DMS114 treated with DMSO at 0.1 percent for 48 hours (cell line): ENCODE results near the gene CACUL1.
"Not testable (repeated sequence)": the region's sequence is repeated elsewhere in the genome, so short reads cannot be mapped to it uniquely, and the experiment has no call there.

Experiments used
- DNase-seq: peaks from one replicate; lab custom pipeline; 2025; ENCODE audit not compliant: unreplicated experiment; lab: John Stamatoyannopoulos, UW

CACUL1 gene

GRCh38 chr10:118692872-118693271 is 61.9 kb downstream of the CACUL1 start:
- DNase-seq = no peak

- DNase-seq = no peak
Measured at GRCh38 chr10:118689070-118689858, 65.5 kb downstream of the CACUL1 start.

GRCh38 chr10:118687472-118687871 is 67.3 kb downstream of the CACUL1 start:
- no peak for DNase-seq

GRCh38 chr10:118682533-118682932 is 72.2 kb downstream of the CACUL1 start:
- DNase-seq = no peak

- no peak for DNase-seq
Measured at GRCh38 chr10:118680197-118680596, 74.6 kb downstream of the CACUL1 start.

GRCh38 chr10:118674226-118674919 is 80.4 kb downstream of the CACUL1 start:
- no peak for DNase-seq

GRCh38 chr10:118672766-118673715 is 81.7 kb downstream of the CACUL1 start:
- no peak for DNase-seq

GRCh38 chr10:118672153-118672552 is 82.6 kb downstream of the CACUL1 start:
- no peak for DNase-seq

GRCh38 chr10:118671221-118671620 is 83.5 kb downstream of the CACUL1 start:
- DNase-seq = not testable (repeated sequence)

- no peak for DNase-seq
Measured at GRCh38 chr10:118670472-118671124, 84.2 kb downstream of the CACUL1 start.

- DNase-seq = no peak
Measured at GRCh38 chr10:118669835-118670234, 84.9 kb downstream of the CACUL1 start.

- no peak for DNase-seq
Measured at GRCh38 chr10:118669020-118669791, 85.6 kb downstream of the CACUL1 start.

GRCh38 chr10:118668228-118668952 is 86.4 kb downstream of the CACUL1 start:
- no peak for DNase-seq

GRCh38 chr10:118667732-118668131 is 87.0 kb downstream of the CACUL1 start:
- DNase-seq = no peak

GRCh38 chr10:118666350-118666749 is 88.4 kb downstream of the CACUL1 start:
- DNase-seq = no peak

- no peak for DNase-seq
Measured at GRCh38 chr10:118664321-118664720, 90.4 kb downstream of the CACUL1 start.

- DNase-seq = no peak
Measured at GRCh38 chr10:118663176-118663575, 91.6 kb downstream of the CACUL1 start.

GRCh38 chr10:118662228-118663035 is 92.3 kb downstream of the CACUL1 start:
- no peak for DNase-seq

GRCh38 chr10:118658762-118659161 is 96.0 kb downstream of the CACUL1 start:
- no peak for DNase-seq
